ENCODE results near the gene LRBA.

DNA sequence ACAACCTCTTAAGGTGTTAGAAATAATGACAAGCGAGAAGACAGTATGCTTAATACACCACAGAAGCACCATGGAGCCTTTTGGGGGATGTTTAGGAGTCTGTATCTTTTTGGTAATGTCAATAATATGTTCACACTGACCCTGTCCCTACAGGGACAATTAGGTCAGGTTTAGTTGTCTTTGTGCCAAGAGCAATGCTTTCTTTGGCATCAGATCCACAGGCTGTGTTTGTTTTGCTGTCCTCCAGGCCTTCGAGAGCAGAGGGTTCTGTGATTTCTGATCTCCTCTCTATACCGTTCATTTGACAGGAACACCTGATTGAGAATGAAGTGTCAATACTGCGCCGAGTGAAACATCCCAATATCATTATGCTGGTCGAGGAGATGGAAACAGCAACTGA is 783.1 kb downstream of the LRBA start:
- TF ChIP-seq POLR2A (IDR thresholded peaks at IDR 0.05; ENCODE audit: low read depth, low read length) (no peak), POLR2AphosphoS5 (IDR thresholded peaks at IDR 0.05; ENCODE audit: low read depth, low read length) (no peak), POU2F2 (IDR thresholded peaks at IDR 0.05; ENCODE audit: low read depth, low read length) (no peak), TAF1 (IDR thresholded peaks at IDR 0.05; ENCODE audit: low read depth, low read length) (no peak), SPI1 (IDR thresholded peaks at IDR 0.05; ENCODE audit: low read depth, low read length) (no peak)

Measured in GM12891 (cell line).